WERI-Rb-1 (cell line): Measurements from ENCODE around the gene USP17L29.
"Not testable (repeated sequence)": the region's sequence is repeated elsewhere in the genome, so short reads cannot be mapped to it uniquely, and the experiment has no call there.

ENCODE experiments used
- DNase-seq: peaks from one replicate; pipeline ENCODE4 v3.0.0-alpha.2; 2020
- H3K27ac ChIP-seq: fragments of 250-450 bp; sonication (Bioruptor Pico); 2 replicates; pipeline ENCODE4 v1.5.1; 2020; ENCODE audit warnings: mild to moderate bottlenecking, moderate library complexity
- H3K27me3 ChIP-seq: fragments of 250-450 bp; sonication (Bioruptor Pico); 2 replicates; pipeline ENCODE4 v1.5.1; 2021; ENCODE audit warnings: mild to moderate bottlenecking, low read depth, moderate library complexity; ENCODE audit not compliant: insufficient read depth, severe bottlenecking
- H3K36me3 ChIP-seq: fragments of 250-450 bp; sonication (Bioruptor Pico); 2 replicates; pipeline ENCODE4 v1.5.1; 2020; ENCODE audit warnings: mild to moderate bottlenecking, moderate library complexity
- H3K4me3 ChIP-seq: 2 replicates; pipeline ENCODE4 v1.5.1; 2011; ENCODE audit warnings: low read depth, mild to moderate bottlenecking, control low read depth, low read length
- H3K9me3 ChIP-seq: fragments of 250-450 bp; sonication (Bioruptor Pico); 2 replicates; pipeline ENCODE4 v1.5.1; 2021; ENCODE audit warnings: mild to moderate bottlenecking, moderate library complexity; ENCODE audit not compliant: severe bottlenecking

Gene USP17L29

DNA sequence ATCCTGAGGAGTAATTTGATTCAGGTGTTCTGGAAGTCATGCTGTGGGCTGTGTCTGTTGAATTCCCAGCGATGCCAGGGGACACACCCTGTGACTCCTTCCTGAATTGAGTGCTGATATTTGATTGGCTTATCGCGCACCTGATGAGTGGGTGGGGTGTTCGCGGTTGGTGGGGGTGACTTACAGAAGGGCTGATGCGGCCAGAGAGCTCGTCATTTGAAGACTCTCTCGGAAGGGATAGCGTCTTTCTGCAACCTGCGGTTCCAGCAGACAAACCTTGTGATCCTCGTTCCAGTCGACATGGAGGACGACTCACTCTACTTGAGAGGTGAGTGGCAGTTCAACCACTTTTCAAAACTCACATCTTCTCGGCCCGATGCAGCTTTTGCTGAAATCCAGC, at the start of gene USP17L29:
TSS of gene USP17L29 (plus strand) at position 301 of the 400 bp plus-strand sequence. CDS start at position 301, 0 bp downstream.
- not testable (repeated sequence) for H3K9me3 ChIP-seq, H3K4me3 ChIP-seq, H3K27me3 ChIP-seq, DNase-seq, H3K27ac ChIP-seq, H3K36me3 ChIP-seq

DNA sequence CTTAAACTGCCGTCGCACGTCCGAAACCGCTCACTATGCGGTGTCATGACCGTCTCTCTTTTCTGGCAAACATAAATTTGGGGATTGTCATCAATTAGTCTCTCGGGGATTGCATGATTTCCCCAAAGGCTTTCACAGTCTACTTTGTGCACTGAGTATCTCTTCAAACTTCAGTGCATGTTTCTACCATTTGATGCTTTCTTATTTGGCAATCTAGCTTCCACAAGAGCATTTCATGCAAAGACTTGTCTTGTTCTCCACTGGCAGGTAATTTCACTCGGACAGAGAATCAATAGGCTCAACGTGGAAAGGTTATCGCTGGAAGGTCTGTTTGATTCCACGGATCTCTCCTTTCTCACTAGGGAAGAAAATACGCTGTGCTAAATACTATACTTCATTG, 29.2 kb upstream of the USP17L29 start:
- not testable (repeated sequence) for H3K27ac ChIP-seq, H3K9me3 ChIP-seq, DNase-seq, H3K27me3 ChIP-seq, H3K4me3 ChIP-seq, H3K36me3 ChIP-seq

DNA sequence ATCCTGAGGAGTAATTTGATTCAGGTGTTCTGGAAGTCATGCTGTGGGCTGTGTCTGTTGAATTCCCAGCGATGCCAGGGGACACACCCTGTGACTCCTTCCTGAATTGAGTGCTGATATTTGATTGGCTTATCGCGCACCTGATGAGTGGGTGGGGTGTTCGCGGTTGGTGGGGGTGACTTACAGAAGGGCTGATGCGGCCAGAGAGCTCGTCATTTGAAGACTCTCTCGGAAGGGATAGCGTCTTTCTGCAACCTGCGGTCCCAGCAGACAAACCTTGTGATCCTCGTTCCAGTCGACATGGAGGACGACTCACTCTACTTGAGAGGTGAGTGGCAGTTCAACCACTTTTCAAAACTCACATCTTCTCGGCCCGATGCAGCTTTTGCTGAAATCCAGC, 28.6 kb upstream of the USP17L29 start, which contains the start of gene USP17L24:
TSS of gene USP17L24 (plus strand) at position 301 of the 400 bp plus-strand sequence. CDS start at position 301, 0 bp downstream.
- not testable (repeated sequence) for H3K27ac ChIP-seq, H3K4me3 ChIP-seq, H3K36me3 ChIP-seq, DNase-seq, H3K27me3 ChIP-seq, H3K9me3 ChIP-seq

GRCh38 chr4:9329611-9330010, 23.8 kb upstream of the USP17L29 start, which contains the start of gene USP17L25:
Gene USP17L25, plus strand, starts transcription at chr4:9329911. Its CDS starts 0 bp downstream, at chr4:9329911.
- H3K36me3 ChIP-seq, H3K4me3 ChIP-seq, H3K9me3 ChIP-seq, DNase-seq, H3K27ac ChIP-seq, H3K27me3 ChIP-seq: not testable (repeated sequence)

- not testable (repeated sequence) for H3K27ac ChIP-seq, H3K27me3 ChIP-seq, DNase-seq, H3K36me3 ChIP-seq, H3K4me3 ChIP-seq, H3K9me3 ChIP-seq
These were observed 19.1 kb upstream of the USP17L29 start, which contains the start of gene USP17L26 for GRCh38 chr4:9334358-9334757. Gene USP17L26, plus strand, starts transcription at chr4:9334658. Its CDS starts 0 bp downstream, at chr4:9334658.

GRCh38 chr4:9339103-9339502, 14.3 kb upstream of the USP17L29 start, which contains the start of gene USP17L5:
Gene USP17L5, plus strand, starts transcription at chr4:9339403. Its CDS starts 0 bp downstream, at chr4:9339403.
- not testable (repeated sequence) for H3K4me3 ChIP-seq, H3K27me3 ChIP-seq, H3K36me3 ChIP-seq, H3K9me3 ChIP-seq, H3K27ac ChIP-seq, DNase-seq

DNA sequence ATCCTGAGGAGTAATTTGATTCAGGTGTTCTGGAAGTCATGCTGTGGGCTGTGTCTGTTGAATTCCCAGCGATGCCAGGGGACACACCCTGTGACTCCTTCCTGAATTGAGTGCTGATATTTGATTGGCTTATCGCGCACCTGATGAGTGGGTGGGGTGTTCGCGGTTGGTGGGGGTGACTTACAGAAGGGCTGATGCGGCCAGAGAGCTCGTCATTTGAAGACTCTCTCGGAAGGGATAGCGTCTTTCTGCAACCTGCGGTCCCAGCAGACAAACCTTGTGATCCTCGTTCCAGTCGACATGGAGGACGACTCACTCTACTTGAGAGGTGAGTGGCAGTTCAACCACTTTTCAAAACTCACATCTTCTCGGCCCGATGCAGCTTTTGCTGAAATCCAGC, 9.6 kb upstream of the USP17L29 start, which contains the start of gene USP17L27:
TSS of gene USP17L27 (plus strand) at position 301 of the 400 bp plus-strand sequence. CDS start at position 301, 0 bp downstream.
- H3K9me3 ChIP-seq, H3K27ac ChIP-seq, H3K4me3 ChIP-seq, DNase-seq, H3K27me3 ChIP-seq, H3K36me3 ChIP-seq: not testable (repeated sequence)

GRCh38 chr4:9348593-9348992, 4.8 kb upstream of the USP17L29 start, which contains the start of gene USP17L28:
Gene USP17L28, plus strand, starts transcription at chr4:9348893. Its CDS starts 0 bp downstream, at chr4:9348893.
- DNase-seq, H3K27ac ChIP-seq, H3K36me3 ChIP-seq, H3K4me3 ChIP-seq, H3K9me3 ChIP-seq, H3K27me3 ChIP-seq: not testable (repeated sequence)

DNA sequence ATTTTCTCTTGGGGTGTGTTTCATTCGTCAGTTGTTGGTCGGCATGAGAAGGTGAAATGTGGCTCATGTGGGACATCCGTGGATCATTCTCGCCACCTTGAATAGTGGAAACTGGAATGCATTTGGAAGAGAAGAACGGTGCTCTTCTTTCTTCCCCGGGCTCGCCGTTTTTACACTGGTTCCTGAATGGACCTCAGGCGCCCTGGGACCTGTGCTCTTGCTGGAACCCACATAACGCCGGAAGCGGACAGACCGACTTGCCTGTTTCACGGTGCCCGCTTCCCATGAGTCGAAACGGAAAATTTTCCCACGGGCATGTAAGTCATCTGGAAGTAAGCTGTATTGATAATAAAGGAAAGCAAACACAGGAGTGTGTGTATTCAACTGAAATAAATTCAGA, 2.6 kb upstream of the USP17L29 start:
- H3K9me3 ChIP-seq, H3K27ac ChIP-seq, H3K36me3 ChIP-seq, H3K27me3 ChIP-seq, H3K4me3 ChIP-seq: not testable (repeated sequence)
- peak; percentile 27 for DNase-seq

DNA sequence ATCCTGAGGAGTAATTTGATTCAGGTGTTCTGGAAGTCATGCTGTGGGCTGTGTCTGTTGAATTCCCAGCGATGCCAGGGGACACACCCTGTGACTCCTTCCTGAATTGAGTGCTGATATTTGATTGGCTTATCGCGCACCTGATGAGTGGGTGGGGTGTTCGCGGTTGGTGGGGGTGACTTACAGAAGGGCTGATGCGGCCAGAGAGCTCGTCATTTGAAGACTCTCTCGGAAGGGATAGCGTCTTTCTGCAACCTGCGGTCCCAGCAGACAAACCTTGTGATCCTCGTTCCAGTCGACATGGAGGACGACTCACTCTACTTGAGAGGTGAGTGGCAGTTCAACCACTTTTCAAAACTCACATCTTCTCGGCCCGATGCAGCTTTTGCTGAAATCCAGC, 9.4 kb downstream of the USP17L29 start, which contains the start of gene USP17L30:
TSS of gene USP17L30 (plus strand) at position 301 of the 400 bp plus-strand sequence. CDS start at position 301, 0 bp downstream.
- not testable (repeated sequence) for H3K4me3 ChIP-seq, H3K27me3 ChIP-seq, H3K27ac ChIP-seq, H3K9me3 ChIP-seq, H3K36me3 ChIP-seq, DNase-seq

- not testable (repeated sequence) for H3K27ac ChIP-seq, H3K36me3 ChIP-seq, H3K4me3 ChIP-seq, DNase-seq, H3K9me3 ChIP-seq, H3K27me3 ChIP-seq
These were observed 26.4 kb downstream of the USP17L29 start for GRCh38 chr4:9379881-9380280.

DNA sequence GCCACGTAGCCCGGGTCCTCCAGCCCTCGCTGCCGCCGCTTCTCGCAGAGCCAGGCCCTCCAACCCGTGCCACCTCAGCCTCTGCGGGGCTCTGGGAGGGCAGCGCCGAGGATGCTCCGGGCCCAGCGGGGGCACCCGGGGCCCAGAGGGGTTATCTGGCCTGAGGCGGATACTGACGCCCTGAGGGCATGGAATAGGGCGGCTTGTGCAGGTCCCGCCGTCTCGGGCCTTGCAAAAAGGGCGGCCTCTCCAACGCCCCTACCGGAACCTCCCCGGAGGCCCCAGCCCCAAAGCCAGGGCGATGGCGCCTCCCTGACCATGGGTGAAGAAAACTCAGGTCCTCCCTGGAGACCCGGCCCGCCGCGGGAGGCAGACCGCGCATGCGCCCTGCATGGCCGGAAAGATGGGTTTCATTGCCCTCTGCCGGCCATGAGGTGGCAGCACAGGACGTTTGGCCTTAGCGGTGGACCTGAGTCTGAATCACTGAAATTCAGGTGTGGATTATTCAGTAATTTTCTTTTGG, 27.6 kb downstream of the USP17L29 start:
- not testable (repeated sequence) for H3K27me3 ChIP-seq, H3K4me3 ChIP-seq, H3K27ac ChIP-seq, H3K36me3 ChIP-seq, H3K9me3 ChIP-seq
- peak; percentile 61 for DNase-seq
